NCI-H2196 treated with DMSO at 0.1 percent for 48 hours (cell line): ENCODE results near the gene MICU2.

Experiments
- DNase-seq: peaks from one replicate; lab custom pipeline; 2025; ENCODE audit not compliant: unreplicated experiment; lab: John Stamatoyannopoulos, UW

The MICU2 gene

GRCh38 chr13:21548577-21548976 is 55.4 kb downstream of the MICU2 start:
- no peak for DNase-seq

GRCh38 chr13:21546372-21546771 is 57.6 kb downstream of the MICU2 start:
- DNase-seq = no peak

GRCh38 chr13:21544515-21544914 is 59.5 kb downstream of the MICU2 start:
- no peak for DNase-seq

GRCh38 chr13:21542563-21542962 is 61.4 kb downstream of the MICU2 start:
- DNase-seq = no peak

- DNase-seq = no peak
Observed at GRCh38 chr13:21541980-21542379, 62.0 kb downstream of the MICU2 start.

- no peak for DNase-seq
Observed at GRCh38 chr13:21541271-21541670, 62.7 kb downstream of the MICU2 start.

GRCh38 chr13:21539687-21540086 is 64.3 kb downstream of the MICU2 start:
- no peak for DNase-seq

- DNase-seq = no peak
Observed at GRCh38 chr13:21538753-21539152, 65.2 kb downstream of the MICU2 start.

GRCh38 chr13:21538280-21538679 is 65.7 kb downstream of the MICU2 start:
- DNase-seq = no peak

GRCh38 chr13:21537105-21537504 is 66.9 kb downstream of the MICU2 start:
- no peak for DNase-seq

GRCh38 chr13:21534760-21535159 is 69.2 kb downstream of the MICU2 start:
- no peak for DNase-seq

GRCh38 chr13:21531455-21531854 is 72.5 kb downstream of the MICU2 start:
- DNase-seq = no peak

- no peak for DNase-seq
Observed at GRCh38 chr13:21530656-21531055, 73.3 kb downstream of the MICU2 start.

- DNase-seq = no peak
Observed at GRCh38 chr13:21529146-21529893, 74.7 kb downstream of the MICU2 start.

- DNase-seq = no peak
Observed at GRCh38 chr13:21528616-21529015, 75.4 kb downstream of the MICU2 start.

- DNase-seq = no peak
Observed at GRCh38 chr13:21526707-21527540, 77.0 kb downstream of the MICU2 start.

GRCh38 chr13:21522847-21523246 is 81.1 kb downstream of the MICU2 start:
- no peak for DNase-seq

GRCh38 chr13:21522130-21522529 is 81.8 kb downstream of the MICU2 start:
- DNase-seq = no peak

GRCh38 chr13:21518617-21519144 is 85.3 kb downstream of the MICU2 start:
- no peak for DNase-seq

GRCh38 chr13:21517576-21517975 is 86.4 kb downstream of the MICU2 start:
- DNase-seq = no peak

GRCh38 chr13:21516805-21517204 is 87.2 kb downstream of the MICU2 start:
- DNase-seq = no peak

- DNase-seq = no peak
Observed at GRCh38 chr13:21511849-21512248, 92.1 kb downstream of the MICU2 start.
